SK-N-SH (cell line): ENCODE measurements around the gene ALDH18A1. TPM values are rescaled to one million over a fixed set of nuclear protein-coding genes. Genes with fewer than 3 reads are reported as not detected.

ENCODE experiments used
- CTCF ChIA-PET: fragments of 300-600, 350-600 bp; formaldehyde crosslinking; extraction: SDS; loops from one replicate; lab custom pipeline; 2021; lab: Yijun Ruan, JAX
- POLR2A ChIA-PET: fragments of 350-600 bp; sonication (Branson Sonifier 250); formaldehyde crosslinking; extraction: SDS; loops from one replicate; lab custom pipeline; 2020; ENCODE audit warnings: antibody characterized with exemption, inconsistent platforms; lab: Yijun Ruan, JAX
- DNase-seq: peaks from one replicate; pipeline ENCODE4 v3.0.0; 2012
- H2AFZ ChIP-seq: fragments of 200-600 bp; sonication (generic); 2 replicates; pipeline ENCODE4 v1.8.1; 2016; ENCODE audit warnings: antibody characterized with exemption, mild to moderate bottlenecking, low read depth
- H3F3A ChIP-seq: fragments of 200-600 bp; sonication (generic); replicated peaks from 2 replicates; pipeline ENCODE3; 2016; ENCODE audit warnings: antibody characterized with exemption, mild to moderate bottlenecking; ENCODE audit not compliant: insufficient read depth
- H3K27ac ChIP-seq, 2 experiments: fragments of 200-500 bp in 1 of 2; fragments of 200-600 bp in 1 of 2; sonication (Bioruptor generic) in 1 of 2; sonication (generic), shearing (Covaris generic) in 1 of 2; 2 replicates each; pipeline versions ENCODE4 v1.5.1 to v1.6.1; 2014 to 2016; ENCODE audit warnings: low read depth in 2 of 2, inconsistent platforms in 1 of 2, low read length in 1 of 2, mild to moderate bottlenecking in 1 of 2, mixed read lengths in 1 of 2
- H3K27me3 ChIP-seq: fragments of 200-600 bp; sonication (generic), shearing (Covaris generic); 2 replicates; pipeline ENCODE4 v1.6.1; 2016; ENCODE audit warnings: mixed run types; ENCODE audit not compliant: insufficient read depth
- H3K36me3 ChIP-seq, 2 experiments: fragments of 200-500 bp in 1 of 2; fragments of 200-600 bp in 1 of 2; sonication (Bioruptor generic) in 1 of 2; sonication (generic) in 1 of 2; replicated peaks in 1 of 2; 2 replicates each; pipeline versions ENCODE3 to v1.5.1; 2014 to 2016; ENCODE audit warnings: low read length in 1 of 2, mild to moderate bottlenecking in 1 of 2; ENCODE audit not compliant: insufficient read depth in 2 of 2, control insufficient read depth in 1 of 2
- H3K4me1 ChIP-seq, 2 experiments: fragments of 200-500 bp in 1 of 2; fragments of 200-600 bp in 1 of 2; sonication (Bioruptor generic) in 1 of 2; sonication (generic), shearing (Covaris generic) in 1 of 2; 2 replicates each; pipeline versions ENCODE4 v1.5.1 to v1.6.1; 2014 to 2016; ENCODE audit warnings: low read depth in 1 of 2, low read length in 1 of 2, mixed run types in 1 of 2; ENCODE audit not compliant: insufficient read depth in 2 of 2, control insufficient read depth in 1 of 2
- H3K4me2 ChIP-seq: fragments of 200-600 bp; sonication (generic), shearing (Covaris generic); 2 replicates; pipeline ENCODE4 v1.6.1; 2017; ENCODE audit warnings: mixed run types
- H3K4me3 ChIP-seq, 2 experiments: fragments of 200-500 bp in 1 of 2; fragments of 200-600 bp in 1 of 2; sonication (Bioruptor generic) in 1 of 2; sonication (generic), shearing (Covaris generic) in 1 of 2; 2 replicates each; pipeline versions ENCODE4 v1.5.1 to v1.8.1; 2014 to 2016; ENCODE audit warnings: low read depth in 2 of 2, inconsistent platforms in 1 of 2, low read length in 1 of 2, mild to moderate bottlenecking in 1 of 2, mixed read lengths in 1 of 2, moderate library complexity in 1 of 2
- H3K79me2 ChIP-seq: fragments of 200-600 bp; sonication (generic); 2 replicates; pipeline ENCODE4 v1.8.1; 2017; ENCODE audit warnings: mild to moderate bottlenecking; ENCODE audit not compliant: insufficient read depth
- H3K9ac ChIP-seq: fragments of 200-600 bp; sonication (generic); 2 replicates; pipeline ENCODE4 v1.6.1; 2017; ENCODE audit warnings: mixed run types
- H3K9me2 ChIP-seq: fragments of 200-600 bp; sonication (generic); 2 replicates; pipeline ENCODE4 v1.6.1; 2017; ENCODE audit warnings: mixed run types
- H3K9me3 ChIP-seq: fragments of 200-600 bp; sonication (generic); 2 replicates; pipeline ENCODE4 v1.6.1; 2017; ENCODE audit warnings: mixed run types, mild to moderate bottlenecking, moderate library complexity
- H4K20me1 ChIP-seq: fragments of 200-600 bp; sonication (generic); 2 replicates; pipeline ENCODE4 v1.6.1; 2017; ENCODE audit warnings: mild to moderate bottlenecking, mixed run types; ENCODE audit not compliant: insufficient read depth
- CHD2 ChIP-seq: fragments of 150-350 bp; IDR thresholded peaks from 2 replicates; pipeline ENCODE4 v1.6.1; 2018; ENCODE audit warnings: low read length; ENCODE audit not compliant: partially characterized antibody
- EP300 ChIP-seq, 2 experiments: IDR thresholded peaks; 2 replicates each; pipeline versions ENCODE4 v1.4.0 to v1.6.1; 2012; ENCODE audit warnings: borderline replicate concordance in 1 of 2, low read depth in 1 of 2, low read length in 1 of 2
- EZH2phosphoT487 ChIP-seq: fragments of 200-600 bp; sonication (generic); IDR thresholded peaks from 2 replicates; pipeline ENCODE4 v1.6.1; 2017; ENCODE audit warnings: low read depth, mixed run types, mild to moderate bottlenecking, antibody characterized with exemption, moderate library complexity, borderline replicate concordance
- FOXJ3 ChIP-seq: sonication (generic); formaldehyde crosslinking; IDR thresholded peaks from 2 replicates; pipeline ENCODE4 v1.5.1; 2020; ENCODE audit warnings: mild to moderate bottlenecking, missing genetic modification reagents
- FOXM1 ChIP-seq: IDR thresholded peaks from 2 replicates; pipeline ENCODE4 v1.4.0; 2012; ENCODE audit warnings: low read depth, mild to moderate bottlenecking
- GATA2 ChIP-seq: sonication (generic); formaldehyde crosslinking; IDR thresholded peaks from 2 replicates; pipeline ENCODE4 v1.5.0; 2020; ENCODE audit warnings: mild to moderate bottlenecking, missing genetic modification reagents
- IRF3 ChIP-seq: fragments of 150-350 bp; IDR thresholded peaks from 2 replicates; pipeline ENCODE4 v1.6.1; 2016; ENCODE audit warnings: mild to moderate bottlenecking, low read depth, low read length
- MEF2A ChIP-seq: IDR thresholded peaks from 2 replicates; pipeline ENCODE4 v1.4.0; 2012; ENCODE audit warnings: low read depth, borderline replicate concordance
- NFIC ChIP-seq: IDR thresholded peaks from 2 replicates; pipeline ENCODE4 v1.4.0; 2012; ENCODE audit warnings: borderline replicate concordance
- NRF1 ChIP-seq: IDR thresholded peaks from 2 replicates; pipeline ENCODE4 v1.6.1; 2012; ENCODE audit warnings: low read depth, mild to moderate bottlenecking, low read length
- POLR2AphosphoS5 ChIP-seq: IDR thresholded peaks from 2 replicates; pipeline ENCODE4 v1.6.1; 2012; ENCODE audit warnings: low read depth, low read length
- TAF1 ChIP-seq: IDR thresholded peaks from 2 replicates; pipeline ENCODE4 v1.6.1; 2012; ENCODE audit warnings: low read depth, mild to moderate bottlenecking, low read length, moderate library complexity, borderline replicate concordance
- TEAD4 ChIP-seq: IDR thresholded peaks from 2 replicates; pipeline ENCODE4 v1.4.0; 2012; ENCODE audit warnings: mild to moderate bottlenecking, borderline replicate concordance; ENCODE audit not compliant: insufficient read depth
- YY1 ChIP-seq: IDR thresholded peaks from 2 replicates; pipeline ENCODE4 v1.4.0; 2012; ENCODE audit warnings: low read depth, mild to moderate bottlenecking
- WGBS: methylation state at CpG from one replicate; pipeline ENCODE4 v1.1.6; 2017; ENCODE audit warnings: low lambda C conversion rate; 5-methylcytosine and 5-hydroxymethylcytosine counted together
- polyA plus RNA-seq, 3 experiments: library from polyadenylated mRNA; depleted of rRNA; stranded (reverse); fragments of >200 nt; gene quantifications; 2 replicates each; pipeline ENCODE4 v1.2.3, GENCODE V29; 2012
- TF ChIP-seq, protein P1 (sequence below): IDR thresholded peaks from 2 replicates; pipeline ENCODE4 v1.4.0; 2012; ENCODE audit warnings: low read depth, borderline replicate concordance

Gene ALDH18A1
- polyA plus RNA-seq, 1 of the 3 experiments (the other 2 are of a cell fraction) = 59.5 TPM

DNA sequence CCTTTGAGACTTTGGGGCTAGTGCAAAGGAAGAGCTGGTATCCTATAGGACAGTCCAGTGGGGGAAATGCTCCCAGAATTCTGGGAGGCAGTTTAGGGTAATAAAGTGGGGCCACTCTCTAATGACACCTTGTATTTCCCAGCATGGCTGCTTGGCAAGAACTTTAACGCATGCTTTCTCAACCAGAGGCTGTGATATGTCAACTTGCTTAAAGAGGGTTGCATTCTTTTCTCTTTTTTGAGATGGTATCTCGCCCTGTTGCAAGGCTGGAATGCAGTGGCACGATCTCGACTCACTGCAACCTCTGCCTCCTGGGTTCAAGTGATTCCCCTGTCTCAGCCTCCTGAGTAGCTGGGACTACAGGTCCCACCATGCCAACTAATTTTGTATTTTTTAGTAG, 38.4 kb downstream of the ALDH18A1 start (continued):
- TF ChIP-seq IRF3 (no peak), CHD2 (no peak), NFIC (no peak), GATA2 (CRISPR knock-in tag) (no peak), TAF1 (no peak), TEAD4 (no peak), POLR2AphosphoS5 (no peak), FOXJ3 (no peak)
- TF ChIP-seq, protein P1, sequence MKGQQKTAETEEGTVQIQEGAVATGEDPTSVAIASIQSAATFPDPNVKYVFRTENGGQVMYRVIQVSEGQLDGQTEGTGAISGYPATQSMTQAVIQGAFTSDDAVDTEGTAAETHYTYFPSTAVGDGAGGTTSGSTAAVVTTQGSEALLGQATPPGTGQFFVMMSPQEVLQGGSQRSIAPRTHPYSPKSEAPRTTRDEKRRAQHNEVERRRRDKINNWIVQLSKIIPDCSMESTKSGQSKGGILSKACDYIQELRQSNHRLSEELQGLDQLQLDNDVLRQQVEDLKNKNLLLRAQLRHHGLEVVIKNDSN = no peak
- TF ChIP-seq, all 33 proteins: peak for 0

- DNase-seq = no peak
- no peaks in the 10 kb centered on the region for H4K20me1 ChIP-seq
- no peak overlapping the region for H3K27ac ChIP-seq
- no peak overlapping the region for H3K9ac ChIP-seq
- no peak overlapping the region for H3K4me3 ChIP-seq
- no peak overlapping the region for H3K4me2 ChIP-seq
- WGBS = 91% methylated on average over 4 of the region's 4 CpGs
- H3K36me3 ChIP-seq = peaks cover 58 to 68% of the 10 kb centered on the region in 2 experiments
- H3K9me2 ChIP-seq = no peaks in the 10 kb centered on the region
- H3K27me3 ChIP-seq = no peaks in the 10 kb centered on the region
- no peaks in the 10 kb centered on the region for H3K9me3 ChIP-seq
- no peaks in the 10 kb centered on the region for H3K79me2 ChIP-seq
- no peaks in the 10 kb centered on the region for H3K4me1 ChIP-seq
- POLR2A ChIA-PET = no interaction called here
- TF ChIP-seq EZH2phosphoT487 = no peak
- TF ChIP-seq GATA2 (CRISPR knock-in tag) = no peak
- TF ChIP-seq TEAD4 = no peak
- no peak for TF ChIP-seq NFIC
- TF ChIP-seq MEF2A = no peak
- no peak for TF ChIP-seq NRF1
- no peak for TF ChIP-seq EP300 (IDR thresholded peaks at IDR 0.05; ENCODE audit: borderline replicate concordance in 1 of 2, low read depth in 1 of 2, low read length in 1 of 2)
- no peak for TF ChIP-seq FOXM1
- no peak for TF ChIP-seq YY1
- H3F3A ChIP-seq = no peaks in the 10 kb centered on the region
- H2AFZ ChIP-seq = no peak overlapping the region
- CTCF ChIA-PET = interaction anchor here (0.9 to 1.3 kb wide), 2 partner anchors 186 to 369 kb away, joined by 3 read pairs; no protein-coding TSS in a partner anchor
Observed at GRCh38 chr10:95616446-95616845, 40.1 kb downstream of the ALDH18A1 start.
